ENCODE results near the gene DNAH2. TPM values are rescaled to one million over a fixed set of nuclear protein-coding genes. Genes with fewer than 3 reads are reported as not detected.

DNAH2 gene
- total RNA-seq, 4 donors from 2014 or later: under 0.01 to 1.4 (median under 0.01) TPM

DNA sequence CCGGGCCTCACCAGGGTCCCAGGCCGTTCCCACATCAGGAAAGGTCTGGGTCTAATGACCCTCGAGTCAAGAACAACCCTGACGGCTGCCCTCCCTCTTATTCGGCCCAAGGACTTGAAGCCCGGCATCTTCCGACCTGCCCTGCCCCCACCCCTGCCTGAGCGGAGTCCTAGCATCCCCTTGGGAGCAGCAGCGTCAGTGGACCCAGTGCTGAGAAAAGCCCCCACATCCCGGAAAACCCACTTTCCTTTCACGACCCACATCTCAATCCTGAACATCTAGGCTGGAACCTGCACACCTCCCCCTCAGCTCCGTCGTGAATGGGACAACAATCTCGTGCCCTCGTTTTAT is 138.1 kb downstream of the DNAH2 start:
- TF ChIP-seq, protein P1, sequence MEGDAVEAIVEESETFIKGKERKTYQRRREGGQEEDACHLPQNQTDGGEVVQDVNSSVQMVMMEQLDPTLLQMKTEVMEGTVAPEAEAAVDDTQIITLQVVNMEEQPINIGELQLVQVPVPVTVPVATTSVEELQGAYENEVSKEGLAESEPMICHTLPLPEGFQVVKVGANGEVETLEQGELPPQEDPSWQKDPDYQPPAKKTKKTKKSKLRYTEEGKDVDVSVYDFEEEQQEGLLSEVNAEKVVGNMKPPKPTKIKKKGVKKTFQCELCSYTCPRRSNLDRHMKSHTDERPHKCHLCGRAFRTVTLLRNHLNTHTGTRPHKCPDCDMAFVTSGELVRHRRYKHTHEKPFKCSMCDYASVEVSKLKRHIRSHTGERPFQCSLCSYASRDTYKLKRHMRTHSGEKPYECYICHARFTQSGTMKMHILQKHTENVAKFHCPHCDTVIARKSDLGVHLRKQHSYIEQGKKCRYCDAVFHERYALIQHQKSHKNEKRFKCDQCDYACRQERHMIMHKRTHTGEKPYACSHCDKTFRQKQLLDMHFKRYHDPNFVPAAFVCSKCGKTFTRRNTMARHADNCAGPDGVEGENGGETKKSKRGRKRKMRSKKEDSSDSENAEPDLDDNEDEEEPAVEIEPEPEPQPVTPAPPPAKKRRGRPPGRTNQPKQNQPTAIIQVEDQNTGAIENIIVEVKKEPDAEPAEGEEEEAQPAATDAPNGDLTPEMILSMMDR (IDR thresholded peaks at IDR 0.05): no peak
- TF ChIP-seq EP300 (IDR thresholded peaks at IDR 0.05): no peak
- no peak for TF ChIP-seq POLR2A (IDR thresholded peaks at IDR 0.05)
- 13 to 14% methylated on average over 12 to 15 of the region's 15 CpGs for WGBS, 2 donors
- peak in 1 of 2 donors; percentile 25 for DNase-seq (ENCODE audit: low spot score in 2 of 2)
- peak overlapping the region; percentile 86 to 97 (median 92) for H3K27ac ChIP-seq
- peaks cover 0 to 45% (median 32%) of the 10 kb centered on the region in 4 donors for H3K4me1 ChIP-seq
- peaks cover 0 to 39% (median 17%) of the 10 kb centered on the region in 3 donors for H3K36me3 ChIP-seq
- peak overlapping the region; percentile 66 to 78 (median 69) for H3K4me3 ChIP-seq
- no peaks in the 10 kb centered on the region for H3K27me3 ChIP-seq
- H3K9me3 ChIP-seq: no peaks in the 10 kb centered on the region

DNA sequence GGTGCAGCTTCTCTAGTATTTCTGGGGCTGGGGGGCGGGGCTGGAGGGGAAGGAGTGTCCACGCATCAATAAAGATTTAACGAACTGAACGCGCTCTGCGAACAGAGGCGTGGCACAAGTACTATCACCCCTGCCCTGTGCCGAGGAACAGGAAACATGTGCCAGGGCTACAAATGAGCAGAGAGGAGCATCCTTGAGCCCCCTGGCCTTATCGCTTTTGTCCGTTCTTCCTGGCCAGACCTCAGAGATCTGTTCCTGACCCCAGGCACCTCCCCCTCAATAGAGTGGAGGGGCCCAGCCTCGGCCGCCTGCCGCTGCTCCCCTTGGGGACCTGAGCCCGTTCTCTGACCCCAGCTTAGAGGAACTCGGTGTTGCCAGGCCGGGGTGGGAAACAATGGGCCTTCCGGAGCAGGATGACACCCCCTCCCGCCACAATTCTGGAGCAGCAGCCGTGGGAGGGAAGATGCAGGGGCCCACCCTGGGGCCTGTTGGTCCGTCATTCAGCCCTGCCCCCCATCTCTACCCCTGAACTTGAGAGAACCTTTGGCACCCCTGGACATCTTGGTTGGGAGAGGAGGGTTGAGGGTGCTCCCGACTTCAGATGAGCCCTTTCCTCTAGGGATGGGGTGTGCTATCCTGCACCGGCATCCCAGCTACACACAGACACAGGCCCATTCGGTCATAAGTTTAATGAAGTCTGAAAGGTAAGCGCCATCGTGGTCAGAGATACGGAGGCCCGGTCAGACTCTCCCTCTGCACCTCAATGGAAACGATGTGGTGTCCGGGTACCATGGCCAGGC is 138.7 kb downstream of the DNAH2 start:
- H3K9me3 ChIP-seq: no peaks in the 10 kb centered on the region
- peak overlapping the region; percentile 86 to 97 (median 92) for H3K27ac ChIP-seq
- H3K4me3 ChIP-seq: peak overlapping the region; percentile 66 to 78 (median 69)
- peaks cover 0 to 45% (median 32%) of the 10 kb centered on the region in 4 donors for H3K4me1 ChIP-seq
- WGBS, 2 donors: 3 to 5% methylated on average over 29 of the region's 29 CpGs
- peak; percentile 14 to 35 for DNase-seq (ENCODE audit: low spot score in 2 of 2)
- no peaks in the 10 kb centered on the region for H3K27me3 ChIP-seq
- H3K36me3 ChIP-seq: peaks cover 0 to 39% (median 14%) of the 10 kb centered on the region in 3 donors
- TF ChIP-seq POLR2A (IDR thresholded peaks at IDR 0.05) (peak in 1 of 2 donors; percentile 8), EP300 (IDR thresholded peaks at IDR 0.05) (peak in 1 of 2 donors; percentile 59)
- TF ChIP-seq, protein P1 (IDR thresholded peaks at IDR 0.05): no peak

DNA sequence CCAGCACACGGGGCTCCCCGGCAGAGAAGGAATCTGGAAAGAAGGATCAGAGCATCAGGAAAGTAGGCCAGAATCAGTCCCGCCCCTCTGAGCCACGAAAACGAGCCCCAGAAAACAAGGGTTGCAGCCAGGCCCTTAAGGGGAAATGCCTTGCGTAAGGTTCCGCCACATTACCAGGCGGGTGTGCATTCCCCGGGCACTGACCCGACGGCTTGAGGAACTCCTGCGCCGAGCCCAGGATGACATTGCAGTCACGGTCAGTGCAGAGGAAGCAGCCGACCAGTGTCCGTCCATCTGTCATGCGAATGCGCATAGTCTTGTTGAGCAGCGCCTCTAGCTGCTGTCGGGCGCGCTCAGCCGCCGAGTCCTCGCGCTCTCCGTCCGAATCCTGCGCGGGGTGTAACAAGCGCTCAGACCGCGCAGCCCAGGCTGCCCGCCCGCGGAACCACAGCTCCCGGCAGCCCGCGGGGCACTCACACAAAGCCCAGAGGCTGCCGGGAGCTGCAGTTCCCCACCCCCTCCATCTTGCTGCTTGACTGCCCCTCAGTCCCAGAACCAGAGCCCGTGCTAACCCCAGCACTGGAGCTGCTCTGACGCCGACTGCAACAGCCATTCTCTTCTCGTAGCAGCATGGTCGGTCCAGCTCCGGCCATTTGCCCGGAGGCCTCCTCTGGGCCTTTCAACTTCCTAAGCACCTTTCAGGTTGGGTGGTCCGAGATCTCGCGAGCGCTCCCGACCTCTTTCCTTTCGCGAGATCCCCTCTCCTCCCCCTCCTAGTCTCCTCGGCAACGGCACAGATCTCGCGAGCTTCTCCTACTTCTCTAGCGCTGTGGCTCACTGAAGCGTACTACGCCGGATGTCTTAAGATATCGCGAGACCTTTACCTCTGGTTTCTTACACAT is 139.5 kb downstream of the DNAH2 start, which contains the start of gene NAA38:
NAA38 (minus strand) TSS at position 749 of the 902 bp plus-strand sequence; CDS start at position 653, 96 bp downstream.
- WGBS, 2 donors: 0% methylated on average over 29 to 44 of the region's 64 CpGs
- DNase-seq (ENCODE audit: low spot score in 2 of 2): peak; percentile 93 to 95

DNA sequence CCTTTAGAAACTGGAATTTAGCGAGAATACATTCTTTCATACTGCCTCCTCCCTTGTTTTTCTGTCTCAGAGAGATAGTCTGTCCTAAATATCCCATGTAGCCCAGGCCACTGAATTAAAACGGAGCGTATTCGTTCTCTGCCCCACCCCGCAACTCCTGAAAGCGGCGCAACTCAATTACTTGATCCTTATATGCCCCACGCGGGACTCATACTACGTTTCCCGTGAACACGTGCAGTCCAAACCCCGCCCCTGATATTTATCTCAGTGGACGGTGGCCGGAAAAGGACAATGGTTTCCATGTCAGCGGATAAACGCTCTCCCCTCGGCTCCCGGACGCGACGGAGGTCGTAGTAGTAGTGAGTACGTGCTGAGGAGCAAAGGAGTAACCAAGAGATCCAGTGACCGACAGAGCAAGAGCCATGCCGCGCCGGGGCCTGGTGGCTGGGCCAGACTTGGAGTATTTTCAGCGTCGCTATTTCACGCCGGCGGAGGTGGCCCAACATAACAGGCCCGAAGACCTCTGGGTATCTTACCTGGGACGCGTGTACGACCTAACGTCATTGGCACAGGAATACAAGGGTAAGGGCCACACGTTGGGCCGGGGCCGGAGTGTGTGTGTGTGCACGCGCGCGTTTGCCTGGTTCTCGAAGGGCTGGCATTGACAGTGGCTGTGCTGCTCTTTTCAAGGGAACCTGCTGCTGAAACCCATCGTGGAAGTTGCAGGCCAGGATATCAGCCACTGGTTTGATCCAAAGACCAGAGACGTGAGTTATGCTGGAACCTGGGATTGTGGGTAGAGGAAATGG is 140.4 kb downstream of the DNAH2 start, which contains the start of gene CYB5D1:
CYB5D1 (plus strand) TSS at position 291 of the 809 bp plus-strand sequence; CDS start at position 423, 132 bp downstream.
- H3K27ac ChIP-seq: peak within 1 kb of the TSS; percentile 86 to 97 (median 92)
- no peaks in the 10 kb centered on the region for H3K27me3 ChIP-seq
- WGBS, 2 donors: 1% methylated on average over 42 to 48 of the region's 48 CpGs
- TF ChIP-seq, protein P1 (IDR thresholded peaks at IDR 0.05): no peak
- TF ChIP-seq EP300 (IDR thresholded peaks at IDR 0.05) (peak; percentile 44 to 88), POLR2A (IDR thresholded peaks at IDR 0.05) (peak; percentile 39 to 52)
- H3K9me3 ChIP-seq: no peaks in the 10 kb centered on the region
- H3K4me3 ChIP-seq: peak within 1 kb of the TSS; percentile 66 to 78 (median 69)
- DNase-seq (ENCODE audit: low spot score in 2 of 2): peak; percentile 84 to 99
- H3K4me1 ChIP-seq: peaks cover 0 to 36% (median 30%) of the 10 kb centered on the region in 4 donors
- H3K36me3 ChIP-seq: peaks cover 0 to 33% (median 4%) of the 10 kb centered on the region in 3 donors

More for the DNA sequence above, 139.5 kb downstream of the DNAH2 start, which contains the start of gene NAA38:
- Histone ChIP-seq H3K9me3 (no peaks in the 10 kb centered on the region), H3K27ac (peak within 1 kb of the TSS; percentile 86 to 97 (median 92)), H3K36me3 (peaks cover 0 to 42% (median 13%) of the 10 kb centered on the region in 3 donors), H3K27me3 (no peaks in the 10 kb centered on the region), H3K4me1 (peaks cover 0 to 37% (median 31%) of the 10 kb centered on the region in 4 donors), H3K4me3 (peak within 1 kb of the TSS; percentile 66 to 78 (median 69))
- TF ChIP-seq, protein P1 (IDR thresholded peaks at IDR 0.05): peak; percentile 13 to 76 (median 48)
- TF ChIP-seq EP300 (IDR thresholded peaks at IDR 0.05) (peak; percentile 44 to 93), POLR2A (IDR thresholded peaks at IDR 0.05) (peak; percentile 47 to 69)

Measured in tibial nerve (tissue), 4 donors.